NCI-H446 (cell line): ENCODE results near the gene COPZ1.

ENCODE experiments used
- DNase-seq, 2 experiments: peaks; one replicate each; lab custom pipeline; 2025; lab: John Stamatoyannopoulos, UW

Gene COPZ1

GRCh38 chr12:54378796-54379397, 54.0 kb downstream of the COPZ1 start:
- DNase-seq = peak; percentile 10 to 56

GRCh38 chr12:54379398-54380201, 54.7 kb downstream of the COPZ1 start:
- peak; percentile 77 to 91 for DNase-seq

- DNase-seq = no peak
Measured at GRCh38 chr12:54381136-54381535, 56.2 kb downstream of the COPZ1 start.

GRCh38 chr12:54383041-54383609, 58.2 kb downstream of the COPZ1 start:
- DNase-seq = no peak

- DNase-seq = no peak
Measured at GRCh38 chr12:54384591-54385041, 59.7 kb downstream of the COPZ1 start, which contains the start of gene ZNF385A. Gene ZNF385A, minus strand, starts transcription at chr12:54384733. Its CDS starts 219 bp downstream, at chr12:54384514.

- DNase-seq = no peak
Measured at GRCh38 chr12:54385251-54385914, 60.5 kb downstream of the COPZ1 start.

- DNase-seq = no peak
Measured at GRCh38 chr12:54386403-54387113, 61.6 kb downstream of the COPZ1 start.

GRCh38 chr12:54387114-54387467, 62.2 kb downstream of the COPZ1 start:
- DNase-seq = no peak

- DNase-seq = no peak
Measured at GRCh38 chr12:54388237-54389133, 63.6 kb downstream of the COPZ1 start.

- DNase-seq = no peak
Measured at GRCh38 chr12:54389134-54389508, 64.2 kb downstream of the COPZ1 start.

GRCh38 chr12:54389607-54390175, 64.8 kb downstream of the COPZ1 start:
- no peak for DNase-seq

GRCh38 chr12:54390176-54390667, 65.3 kb downstream of the COPZ1 start:
- no peak for DNase-seq

- no peak for DNase-seq
Measured at GRCh38 chr12:54390668-54391551, 66.0 kb downstream of the COPZ1 start.

GRCh38 chr12:54392485-54393206, 67.7 kb downstream of the COPZ1 start:
- DNase-seq = no peak

GRCh38 chr12:54393207-54393609, 68.3 kb downstream of the COPZ1 start:
- no peak for DNase-seq

GRCh38 chr12:54393743-54394142, 68.8 kb downstream of the COPZ1 start:
- no peak for DNase-seq

GRCh38 chr12:54394281-54394719, 69.4 kb downstream of the COPZ1 start:
- DNase-seq = peak; percentile 37 to 69

- DNase-seq = no peak
Measured at GRCh38 chr12:54394986-54395385, 70.1 kb downstream of the COPZ1 start.

GRCh38 chr12:54395545-54395944, 70.6 kb downstream of the COPZ1 start:
- peak in 1 of 2 experiments; percentile 9 for DNase-seq
